ENCODE results near the gene GLT6D1.
"Not testable (repeated sequence)": the region's sequence is repeated elsewhere in the genome, so short reads cannot be mapped to it uniquely, and the experiment has no call there.

GLT6D1 gene

DNA sequence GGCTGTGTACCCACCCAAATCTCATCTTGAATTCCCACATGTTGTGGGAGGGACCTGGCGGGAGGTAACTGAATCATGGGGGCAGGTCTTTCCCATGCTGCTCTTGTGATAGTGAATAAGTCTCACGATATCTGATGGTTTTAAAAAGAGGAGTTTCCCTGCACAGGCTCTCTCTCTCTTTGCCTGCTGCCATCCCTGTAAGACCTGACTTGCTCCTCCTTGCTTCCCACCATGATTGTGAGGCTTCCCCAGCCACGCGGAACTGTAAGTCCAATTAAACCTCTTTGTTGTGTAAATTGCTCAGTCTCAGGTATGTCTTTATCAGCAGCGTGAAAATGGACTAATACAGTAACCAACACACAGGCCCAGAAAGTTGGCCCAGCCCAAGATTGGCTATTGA lies 29.7 kb upstream of the GLT6D1 start:
- H4K8ac ChIP-seq (ENCODE audit: low read depth, low read length); H3K4me1 ChIP-seq (ENCODE audit: control insufficient read depth in 2 of 2, insufficient read depth in 1 of 2, low read depth in 1 of 2, low read length in 2 of 2); H2BK120ac ChIP-seq (ENCODE audit: low read depth, low read length); H3K18ac ChIP-seq (ENCODE audit: low read length); H3K9ac ChIP-seq (ENCODE audit: low read depth, low read length, poor library complexity); H3K9me3 ChIP-seq (replicated peaks in 1 of 2; ENCODE audit: control insufficient read depth in 2 of 2, insufficient read depth in 1 of 2, low read depth in 1 of 2, low read length in 2 of 2); H2AK5ac ChIP-seq (ENCODE audit: low read depth, low read length); H3K27ac ChIP-seq (replicated peaks; ENCODE audit: low read length); H3K36me3 ChIP-seq (replicated peaks in 1 of 2; ENCODE audit: control insufficient read depth in 2 of 2, insufficient read depth in 2 of 2, low read length in 2 of 2); H3K14ac ChIP-seq (ENCODE audit: low read length); H4K91ac ChIP-seq (ENCODE audit: low read depth, low read length, poor library complexity); H2BK15ac ChIP-seq (ENCODE audit: low read length); H2AFZ ChIP-seq (ENCODE audit: low read length); H3K4me3 ChIP-seq (ENCODE audit: low read length in 2 of 2); H3K79me1 ChIP-seq (ENCODE audit: low read depth, low read length); H3K4ac ChIP-seq (ENCODE audit: low read length); H2BK12ac ChIP-seq (ENCODE audit: low read length); H3K4me2 ChIP-seq (ENCODE audit: insufficient read depth, low read length, poor library complexity, severe bottlenecking); H3K23ac ChIP-seq (ENCODE audit: low read depth, low read length, poor library complexity); H3K27me3 ChIP-seq (ENCODE audit: control insufficient read depth in 3 of 3, insufficient read depth in 3 of 3, low read depth in 1 of 3, low read length in 3 of 3); H2BK5ac ChIP-seq (ENCODE audit: low read length); DNase-seq (ENCODE audit: low spot score): not testable (repeated sequence)
- no CpG with 5 or more reads among the region's 5 CpGs for WGBS, 2 donors (ENCODE audit: extremely low coverage in 2 of 2, insufficient read length in 2 of 2, insufficient replicate concordance in 1 of 2)

DNA sequence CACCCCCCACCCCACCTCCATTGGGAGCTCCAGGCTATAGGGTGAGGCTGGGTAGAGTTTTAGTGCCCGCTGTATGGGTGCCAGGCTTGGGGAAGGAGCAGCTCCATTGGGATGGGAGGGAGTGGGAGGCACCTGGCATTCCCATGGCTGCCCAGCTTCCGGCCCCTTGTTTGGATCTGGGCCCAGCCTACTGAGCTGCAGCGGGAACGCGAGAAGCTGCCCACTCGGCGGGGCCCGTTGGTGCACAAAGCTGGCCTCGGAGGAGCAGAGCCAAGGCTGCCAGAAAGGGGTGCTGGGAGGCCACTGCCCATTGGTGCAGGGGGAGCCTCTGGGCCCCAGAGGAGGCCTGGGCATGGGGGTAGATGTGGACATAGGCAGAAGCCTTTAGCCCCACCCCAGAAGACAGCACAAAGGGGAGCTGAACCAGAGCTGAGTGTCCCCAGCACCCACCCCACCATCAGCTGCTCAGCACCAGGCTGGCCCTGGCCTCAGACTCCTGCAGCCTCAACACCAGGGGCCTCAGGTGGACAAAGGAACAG lies 28.2 kb upstream of the GLT6D1 start:
- peaks cover 0 to 4% (median 0%) of the 10 kb centered on the region in 3 experiments for H3K27me3 ChIP-seq (ENCODE audit: control insufficient read depth in 3 of 3, insufficient read depth in 3 of 3, low read depth in 1 of 3, low read length in 3 of 3)
- peaks cover 0 to 4% of the 10 kb centered on the region in 2 donors for H3K9me3 ChIP-seq (replicated peaks in 1 of 2; ENCODE audit: control insufficient read depth in 2 of 2, insufficient read depth in 1 of 2, low read depth in 1 of 2, low read length in 2 of 2)
- no peak for DNase-seq (ENCODE audit: low spot score)
- H3K4me3 ChIP-seq (ENCODE audit: low read length in 2 of 2): no peak overlapping the region
- H3K4ac ChIP-seq (ENCODE audit: low read length): no peak overlapping the region
- peak overlapping the region; percentile 96 for H2AK5ac ChIP-seq (ENCODE audit: low read depth, low read length)
- peak overlapping the region; percentile 56 for H3K14ac ChIP-seq (ENCODE audit: low read length)
- H2BK5ac ChIP-seq (ENCODE audit: low read length): no peak overlapping the region
- H3K4me2 ChIP-seq (ENCODE audit: insufficient read depth, low read length, poor library complexity, severe bottlenecking): no peak overlapping the region
- H3K9ac ChIP-seq (ENCODE audit: low read depth, low read length, poor library complexity): no peak overlapping the region
- H3K27ac ChIP-seq (replicated peaks; ENCODE audit: low read length): no peak overlapping the region
- no CpG with 5 or more reads among the region's 9 CpGs for WGBS, 2 donors (ENCODE audit: extremely low coverage in 2 of 2, insufficient read length in 2 of 2, insufficient replicate concordance in 1 of 2)
- H3K4me1 ChIP-seq (ENCODE audit: control insufficient read depth in 2 of 2, insufficient read depth in 1 of 2, low read depth in 1 of 2, low read length in 2 of 2): peaks cover 4 to 14% of the 10 kb centered on the region in 2 donors
- no peak overlapping the region for H2BK12ac ChIP-seq (ENCODE audit: low read length)
- H2AFZ ChIP-seq (ENCODE audit: low read length): no peak overlapping the region
- H3K36me3 ChIP-seq (replicated peaks in 1 of 2; ENCODE audit: control insufficient read depth in 2 of 2, insufficient read depth in 2 of 2, low read length in 2 of 2): no peaks in the 10 kb centered on the region
- no peak overlapping the region for H3K23ac ChIP-seq (ENCODE audit: low read depth, low read length, poor library complexity)
- no peak overlapping the region for H4K8ac ChIP-seq (ENCODE audit: low read depth, low read length)
- H2BK120ac ChIP-seq (ENCODE audit: low read depth, low read length): no peak overlapping the region
- H3K18ac ChIP-seq (ENCODE audit: low read length): peak overlapping the region; percentile 64
- peak overlapping the region; percentile 67 for H2BK15ac ChIP-seq (ENCODE audit: low read length)
- peaks cover 5% of the 10 kb centered on the region for H3K79me1 ChIP-seq (ENCODE audit: low read depth, low read length)
- no peak overlapping the region for H4K91ac ChIP-seq (ENCODE audit: low read depth, low read length, poor library complexity)

DNA sequence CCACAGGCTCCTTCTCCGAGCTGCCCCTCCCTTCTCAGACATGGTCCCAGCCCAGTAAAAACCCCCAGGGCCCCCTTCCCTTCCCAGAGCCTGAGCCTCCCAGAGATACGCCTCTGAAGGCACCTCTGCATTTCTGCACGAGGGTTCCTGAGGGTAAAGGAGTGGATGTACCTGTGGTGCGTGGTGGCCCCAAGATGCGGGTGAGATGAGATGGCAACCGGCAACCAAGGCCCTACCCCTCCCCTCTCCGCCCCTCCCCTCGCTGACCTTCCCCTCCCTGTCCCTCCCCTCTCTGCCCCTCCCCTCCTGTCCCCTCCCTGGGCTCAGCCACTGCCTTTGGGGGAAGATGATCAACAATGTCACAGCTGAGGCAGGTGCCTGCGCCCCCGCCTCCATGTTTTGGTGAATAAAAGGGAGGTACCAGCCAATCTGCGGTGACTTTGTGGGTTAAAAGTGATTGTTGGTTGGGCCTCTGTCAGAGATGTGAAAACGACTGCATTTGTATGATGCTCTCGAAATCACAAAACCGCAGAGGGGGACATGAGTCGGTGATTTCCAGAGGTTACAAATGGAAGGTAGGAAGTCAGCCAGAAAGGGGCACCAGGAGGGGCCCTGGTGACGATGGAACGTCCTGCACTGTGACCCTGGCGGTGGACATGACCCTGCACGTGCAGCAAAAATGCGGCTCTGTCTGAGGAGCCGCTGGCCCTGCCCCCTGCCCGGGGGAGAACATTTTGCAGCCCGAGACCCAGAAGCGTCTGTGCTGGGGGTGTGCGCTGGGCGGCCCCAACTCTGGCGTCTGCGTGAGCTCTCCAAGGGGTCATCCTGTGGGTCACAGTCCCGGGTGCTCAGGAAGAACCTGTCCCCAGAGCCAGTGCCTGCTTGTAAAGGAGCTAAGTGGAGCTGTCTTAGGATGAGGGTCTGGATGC lies 27.5 kb upstream of the GLT6D1 start:
- Histone ChIP-seq H3K9ac (ENCODE audit: low read depth, low read length, poor library complexity) (no peak overlapping the region), H3K18ac (ENCODE audit: low read length) (peak overlapping the region; percentile 57), H3K4me3 (ENCODE audit: low read length in 2 of 2) (no peak overlapping the region), H2BK15ac (ENCODE audit: low read length) (peak overlapping the region; percentile 67), H2AFZ (ENCODE audit: low read length) (no peak overlapping the region), H2BK120ac (ENCODE audit: low read depth, low read length) (no peak overlapping the region), H3K27ac (replicated peaks; ENCODE audit: low read length) (no peak overlapping the region), H4K8ac (ENCODE audit: low read depth, low read length) (no peak overlapping the region), H3K79me1 (ENCODE audit: low read depth, low read length) (peaks cover 5% of the 10 kb centered on the region), H3K4me2 (ENCODE audit: insufficient read depth, low read length, poor library complexity, severe bottlenecking) (no peak overlapping the region), H3K36me3 (replicated peaks in 1 of 2; ENCODE audit: control insufficient read depth in 2 of 2, insufficient read depth in 2 of 2, low read length in 2 of 2) (no peaks in the 10 kb centered on the region), H2BK12ac (ENCODE audit: low read length) (peak overlapping the region; percentile 58), H3K14ac (ENCODE audit: low read length) (peak overlapping the region; percentile 94), H3K4me1 (ENCODE audit: control insufficient read depth in 2 of 2, insufficient read depth in 1 of 2, low read depth in 1 of 2, low read length in 2 of 2) (peaks cover 11 to 14% of the 10 kb centered on the region in 2 donors), H4K91ac (ENCODE audit: low read depth, low read length, poor library complexity) (no peak overlapping the region), H3K4ac (ENCODE audit: low read length) (no peak overlapping the region), H3K27me3 (ENCODE audit: control insufficient read depth in 3 of 3, insufficient read depth in 3 of 3, low read depth in 1 of 3, low read length in 3 of 3) (peaks cover 0 to 4% (median 0%) of the 10 kb centered on the region in 3 experiments), H3K23ac (ENCODE audit: low read depth, low read length, poor library complexity) (no peak overlapping the region), H2AK5ac (ENCODE audit: low read depth, low read length) (peak overlapping the region; percentile 70), H3K9me3 (replicated peaks in 1 of 2; ENCODE audit: control insufficient read depth in 2 of 2, insufficient read depth in 1 of 2, low read depth in 1 of 2, low read length in 2 of 2) (peaks cover 0 to 4% of the 10 kb centered on the region in 2 donors), H2BK5ac (ENCODE audit: low read length) (no peak overlapping the region)
- WGBS, 2 donors (ENCODE audit: extremely low coverage in 2 of 2, insufficient read length in 2 of 2, insufficient replicate concordance in 1 of 2): no CpG with 5 or more reads among the region's 29 CpGs
- DNase-seq (ENCODE audit: low spot score): no peak

DNA sequence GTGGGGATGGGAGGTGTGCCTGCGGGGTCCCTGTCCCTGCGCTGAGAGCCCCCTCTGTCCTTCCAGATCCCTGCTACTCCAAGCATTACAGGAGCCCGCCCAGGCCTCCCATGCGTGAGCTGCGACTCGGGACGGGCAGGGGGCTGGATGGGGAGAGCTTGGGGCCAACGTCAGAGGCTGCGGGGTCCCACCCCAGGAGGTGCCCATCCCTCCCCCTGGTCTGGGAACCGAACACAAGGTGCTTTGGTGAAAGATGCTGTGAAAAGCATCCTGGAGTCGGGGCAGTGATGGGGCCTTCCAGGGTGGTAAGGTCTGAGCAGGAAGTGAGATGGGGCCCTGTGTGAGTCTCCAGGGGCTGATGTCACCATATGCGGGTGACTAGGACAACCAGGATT lies 26.5 kb upstream of the GLT6D1 start:
- H4K91ac ChIP-seq (ENCODE audit: low read depth, low read length, poor library complexity): no peak overlapping the region
- peak overlapping the region; percentile 64 for H3K18ac ChIP-seq (ENCODE audit: low read length)
- no peaks in the 10 kb centered on the region for H3K36me3 ChIP-seq (replicated peaks in 1 of 2; ENCODE audit: control insufficient read depth in 2 of 2, insufficient read depth in 2 of 2, low read length in 2 of 2)
- no peak overlapping the region for H2AK5ac ChIP-seq (ENCODE audit: low read depth, low read length)
- H3K14ac ChIP-seq (ENCODE audit: low read length): no peak overlapping the region
- H2AFZ ChIP-seq (ENCODE audit: low read length): no peak overlapping the region
- DNase-seq (ENCODE audit: low spot score): no peak
- no peak overlapping the region for H3K9ac ChIP-seq (ENCODE audit: low read depth, low read length, poor library complexity)
- no peak overlapping the region for H2BK15ac ChIP-seq (ENCODE audit: low read length)
- peak overlapping the region; percentile 84 for H2BK12ac ChIP-seq (ENCODE audit: low read length)
- no peak overlapping the region for H2BK120ac ChIP-seq (ENCODE audit: low read depth, low read length)
- H3K4me2 ChIP-seq (ENCODE audit: insufficient read depth, low read length, poor library complexity, severe bottlenecking): no peak overlapping the region
- peak overlapping the region; percentile 66 for H2BK5ac ChIP-seq (ENCODE audit: low read length)
- H3K9me3 ChIP-seq (replicated peaks in 1 of 2; ENCODE audit: control insufficient read depth in 2 of 2, insufficient read depth in 1 of 2, low read depth in 1 of 2, low read length in 2 of 2): peaks cover 0 to 4% of the 10 kb centered on the region in 2 donors
- peaks cover 0 to 4% (median 0%) of the 10 kb centered on the region in 3 experiments for H3K27me3 ChIP-seq (ENCODE audit: control insufficient read depth in 3 of 3, insufficient read depth in 3 of 3, low read depth in 1 of 3, low read length in 3 of 3)
- no peak overlapping the region for H3K23ac ChIP-seq (ENCODE audit: low read depth, low read length, poor library complexity)
- no peak overlapping the region for H3K27ac ChIP-seq (replicated peaks; ENCODE audit: low read length)
- H4K8ac ChIP-seq (ENCODE audit: low read depth, low read length): no peak overlapping the region
- H3K4me1 ChIP-seq (ENCODE audit: control insufficient read depth in 2 of 2, insufficient read depth in 1 of 2, low read depth in 1 of 2, low read length in 2 of 2): peaks cover 13 to 15% of the 10 kb centered on the region in 2 donors
- no peak overlapping the region for H3K4ac ChIP-seq (ENCODE audit: low read length)
- H3K4me3 ChIP-seq (ENCODE audit: low read length in 2 of 2): no peak overlapping the region
- peaks cover 5% of the 10 kb centered on the region for H3K79me1 ChIP-seq (ENCODE audit: low read depth, low read length)
- no CpG with 5 or more reads among the region's 12 CpGs for WGBS, 2 donors (ENCODE audit: extremely low coverage in 2 of 2, insufficient read length in 2 of 2, insufficient replicate concordance in 1 of 2)
